Mucosa of gallbladder (tissue), 1 donor: ENCODE results near the gene GAA. TPM values are rescaled to one million over a fixed set of nuclear protein-coding genes. Genes with fewer than 3 reads are reported as not detected.
A peak's percentile ranks its signal among the peaks of the same experiment; 100 is the strongest.

Source experiments
- DNase-seq: peaks from one replicate; pipeline ENCODE4 v3.0.0-alpha.2; 2020; ENCODE audit warnings: low spot score
- total RNA-seq: library from RNA; stranded (reverse); gene quantifications from one replicate; pipeline ENCODE4 v1.2.1, GENCODE V29; 2021
- donor health status: DM: no; HTN: no; CAD: no.

GAA gene
- total RNA-seq, 1 donor from 2014 or later, result 105 TPM

GRCh38 chr17:80116921-80117380 lies 15.6 kb downstream of the GAA start:
- no peak for DNase-seq

GRCh38 chr17:80117491-80118401 lies 16.4 kb downstream of the GAA start:
- no peak for DNase-seq

- DNase-seq, result no peak
Observed at GRCh38 chr17:80118601-80119270, 17.4 kb downstream of the GAA start.

DNA sequence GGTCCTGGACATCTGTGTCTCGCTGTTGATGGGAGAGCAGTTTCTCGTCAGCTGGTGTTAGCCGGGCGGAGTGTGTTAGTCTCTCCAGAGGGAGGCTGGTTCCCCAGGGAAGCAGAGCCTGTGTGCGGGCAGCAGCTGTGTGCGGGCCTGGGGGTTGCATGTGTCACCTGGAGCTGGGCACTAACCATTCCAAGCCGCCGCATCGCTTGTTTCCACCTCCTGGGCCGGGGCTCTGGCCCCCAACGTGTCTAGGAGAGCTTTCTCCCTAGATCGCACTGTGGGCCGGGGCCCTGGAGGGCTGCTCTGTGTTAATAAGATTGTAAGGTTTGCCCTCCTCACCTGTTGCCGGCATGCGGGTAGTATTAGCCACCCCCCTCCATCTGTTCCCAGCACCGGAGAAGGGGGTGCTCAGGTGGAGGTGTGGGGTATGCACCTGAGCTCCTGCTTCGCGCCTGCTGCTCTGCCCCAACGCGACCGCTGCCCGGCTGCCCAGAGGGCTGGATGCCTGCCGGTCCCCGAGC lies 17.9 kb downstream of the GAA start:
- no peak for DNase-seq

GRCh38 chr17:80119839-80120238 lies 18.5 kb downstream of the GAA start:
- no peak for DNase-seq

DNA sequence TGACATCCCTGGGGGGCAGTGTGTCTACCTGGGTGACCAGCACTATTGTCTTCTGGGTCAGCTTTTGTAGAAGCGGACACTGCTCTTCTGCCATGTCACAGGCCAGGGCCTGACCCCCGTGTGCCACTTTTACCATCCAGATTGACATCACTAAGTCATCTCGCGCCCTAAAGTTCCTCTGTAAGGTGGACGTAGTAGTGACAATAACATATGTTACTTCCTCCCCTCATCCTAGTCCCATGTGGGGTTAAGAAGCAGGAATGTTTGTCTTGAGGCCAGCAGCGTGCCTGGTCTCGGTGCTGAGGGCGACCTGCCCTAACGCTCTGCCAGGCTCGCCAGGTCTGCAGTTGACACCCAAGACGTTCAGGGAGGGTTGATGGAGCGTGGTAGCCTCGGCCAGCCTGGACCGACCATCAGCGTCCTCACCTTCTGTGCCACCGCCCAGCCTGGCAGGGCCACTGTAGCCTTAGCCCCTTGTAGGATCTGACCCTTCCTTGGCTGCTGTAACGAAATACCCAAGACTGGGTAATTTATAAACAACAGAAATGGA lies 20.7 kb downstream of the GAA start:
- DNase-seq, result no peak

GRCh38 chr17:80122926-80123505 lies 21.6 kb downstream of the GAA start:
- DNase-seq, result no peak

GRCh38 chr17:80123791-80124190 lies 22.4 kb downstream of the GAA start:
- peak; percentile 25 for DNase-seq

DNA sequence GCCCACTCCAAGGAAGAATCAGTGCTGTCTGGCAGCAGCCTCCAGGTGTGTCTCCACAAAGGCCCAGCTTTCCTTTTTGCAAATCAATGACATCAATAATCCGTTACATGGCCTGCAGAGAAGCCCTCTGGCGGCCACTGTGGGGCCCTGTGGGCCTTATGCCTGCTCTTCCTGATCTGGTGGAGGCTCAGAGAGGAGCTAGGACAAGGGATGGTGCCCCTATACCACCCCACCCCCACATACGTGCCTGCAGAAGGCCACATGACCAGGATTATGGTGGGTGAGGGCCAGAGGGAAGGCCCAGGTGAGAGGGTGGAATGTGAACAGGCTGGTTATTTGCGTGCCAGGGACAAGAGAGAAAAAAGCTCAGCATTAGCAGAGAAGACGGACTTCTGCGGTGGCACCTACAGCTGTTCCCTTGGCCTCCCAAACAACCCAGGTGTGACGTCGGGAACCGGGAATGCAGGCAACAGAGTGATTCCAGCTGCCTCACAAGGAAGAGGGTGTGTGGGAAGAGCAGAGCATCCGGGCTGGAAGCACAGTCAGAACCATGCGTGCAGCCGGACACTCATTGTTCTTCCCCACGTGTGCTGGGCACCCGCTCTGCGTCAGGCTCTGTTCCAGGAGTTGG lies 23.1 kb downstream of the GAA start:
- DNase-seq, result peak; percentile 37

- no peak for DNase-seq
Observed at GRCh38 chr17:80125656-80126448, 24.5 kb downstream of the GAA start.

- DNase-seq, result no peak
Observed at GRCh38 chr17:80126449-80126715, 25.0 kb downstream of the GAA start.

DNA sequence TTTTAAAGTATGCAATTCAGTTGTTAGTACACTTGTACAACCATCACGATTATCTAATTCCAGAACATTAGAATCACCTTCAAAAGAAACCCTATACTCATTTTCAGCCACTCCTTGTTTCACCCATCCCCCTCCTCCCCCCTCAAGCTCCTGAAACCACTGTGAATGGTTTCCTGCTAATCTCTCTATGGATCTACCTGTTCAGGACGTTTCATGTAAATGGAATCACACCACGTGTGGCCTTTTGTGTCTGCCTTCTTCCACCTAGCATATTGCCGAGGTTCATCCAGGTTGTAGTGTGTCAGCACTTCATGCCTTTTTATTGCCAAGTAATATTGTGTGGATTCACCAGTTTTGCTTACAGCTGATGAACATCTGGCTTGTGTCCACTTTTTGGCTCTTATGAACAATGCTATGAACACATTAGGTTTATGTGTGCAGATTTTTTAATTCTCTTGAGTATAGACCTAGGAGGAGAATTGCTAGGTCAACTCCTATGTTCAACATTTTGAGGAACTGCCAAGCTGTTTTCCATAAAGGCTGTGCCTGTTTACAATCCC lies 27.7 kb downstream of the GAA start:
- no peak for DNase-seq

- no peak for DNase-seq
Observed at GRCh38 chr17:80130992-80131391, 29.6 kb downstream of the GAA start.

DNA sequence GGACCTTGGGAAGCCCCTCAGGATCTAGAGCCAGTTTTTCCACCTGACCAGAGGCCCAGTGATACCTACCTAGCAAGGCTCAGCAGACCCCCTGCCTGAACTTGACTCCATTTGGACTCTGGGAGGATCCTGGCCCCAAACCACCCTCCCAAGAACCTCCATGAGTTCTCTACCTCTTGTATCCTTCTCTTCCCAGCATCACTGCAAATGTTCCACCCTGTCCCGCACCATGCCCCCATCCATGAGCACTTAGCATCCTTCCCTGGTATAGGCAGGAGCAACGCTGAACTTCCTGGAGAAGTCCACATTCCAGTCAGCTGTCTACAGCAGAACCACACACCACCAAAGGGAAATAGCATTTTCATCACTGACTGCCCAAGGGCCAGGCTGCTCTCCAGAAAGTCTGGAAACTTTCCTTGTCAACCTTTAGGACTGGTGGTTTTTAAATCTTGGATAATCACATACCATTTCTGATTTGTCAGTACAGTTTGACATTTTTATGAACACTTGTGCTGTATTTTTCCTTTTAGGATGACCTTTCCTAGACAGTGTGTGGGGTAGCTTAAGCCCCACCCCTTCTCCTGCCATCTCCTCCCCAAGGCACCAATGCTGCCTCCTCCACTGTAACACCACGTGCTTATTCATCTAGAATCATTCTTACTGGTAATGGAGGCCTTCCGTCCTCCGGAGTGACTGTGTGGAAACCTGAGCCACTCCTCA lies 31.7 kb downstream of the GAA start:
- DNase-seq, result no peak

- DNase-seq, result no peak
Observed at GRCh38 chr17:80133626-80133970, 32.2 kb downstream of the GAA start.

DNA sequence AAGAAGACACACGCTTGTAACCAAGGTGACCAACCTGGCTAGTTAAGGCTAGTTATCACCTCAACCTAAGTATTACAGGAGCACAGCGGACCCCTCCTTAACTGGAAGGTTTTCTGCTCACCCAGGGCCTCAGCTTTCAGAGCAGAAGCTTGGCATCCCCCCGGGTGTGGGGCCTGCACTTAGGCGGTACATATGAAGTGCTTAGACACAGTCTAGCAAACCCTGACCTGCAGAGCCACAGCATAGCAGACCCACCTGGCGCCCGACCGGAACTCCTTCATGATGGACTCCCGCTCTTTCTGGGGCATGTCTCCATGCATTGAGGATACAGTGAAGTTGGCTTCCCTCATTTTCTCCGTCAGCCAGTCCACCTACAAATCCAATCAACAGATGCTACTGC lies 35.8 kb downstream of the GAA start:
- DNase-seq, result no peak

DNA sequence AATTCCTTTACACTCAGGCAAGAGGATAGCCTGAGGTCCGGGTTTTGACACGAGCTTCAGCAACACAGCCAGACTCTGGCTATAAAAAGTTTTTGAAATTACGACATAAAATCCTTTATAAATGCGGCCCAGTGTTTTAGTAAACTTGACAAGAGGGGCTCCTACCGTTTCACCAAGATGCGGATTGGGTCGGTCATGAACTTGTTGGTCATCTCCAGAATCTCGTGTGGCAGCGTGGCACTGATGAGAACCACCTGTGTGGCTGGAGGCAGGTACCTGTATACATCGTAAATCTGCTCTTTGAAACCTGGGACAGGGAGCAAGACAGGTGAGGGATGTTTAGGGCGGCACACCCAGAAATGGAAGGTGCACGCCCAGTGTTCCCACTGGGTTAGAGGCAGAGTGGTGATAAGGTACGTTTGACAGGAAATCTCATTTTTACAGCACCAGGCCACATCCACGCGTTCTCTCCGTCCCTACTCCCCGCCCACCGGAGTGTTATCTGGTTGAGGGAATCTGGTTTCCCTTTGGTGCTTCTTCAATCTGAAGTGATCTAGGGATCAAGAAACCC lies 37.6 kb downstream of the GAA start:
- no peak for DNase-seq

DNA sequence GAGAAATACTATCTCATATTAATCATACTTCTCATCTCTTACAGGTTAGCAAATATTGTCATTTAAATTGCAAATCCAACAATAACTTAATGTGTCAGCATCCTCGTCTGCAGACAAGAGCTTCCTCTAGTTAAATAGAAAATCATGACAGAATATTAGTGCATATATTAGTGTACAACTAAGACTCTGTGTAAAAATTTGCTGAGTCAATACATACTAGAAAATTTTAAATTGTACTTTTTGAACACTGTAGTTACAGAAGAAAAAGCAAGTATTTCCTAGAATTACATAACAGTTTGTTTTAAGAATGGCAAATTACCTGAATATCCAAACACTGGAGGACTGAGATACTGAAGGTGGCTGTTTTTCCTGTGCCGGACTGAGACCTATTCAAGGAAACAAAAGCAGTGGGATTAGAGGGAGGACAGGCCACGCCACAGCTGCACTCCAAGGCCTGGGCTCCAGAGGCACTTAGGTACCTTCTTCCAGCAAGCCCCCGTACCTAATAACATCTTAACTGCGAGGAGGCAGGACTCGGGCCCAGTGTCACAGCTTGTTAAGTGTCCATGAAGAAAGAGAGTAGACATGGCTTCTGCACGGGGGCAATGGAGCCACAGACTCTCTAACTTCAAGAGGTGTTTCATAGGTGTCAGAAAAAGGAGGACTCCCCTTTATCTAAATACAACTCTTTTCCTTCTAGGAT lies 40.2 kb downstream of the GAA start:
- no peak for DNase-seq

GRCh38 chr17:80142929-80143328 lies 41.5 kb downstream of the GAA start:
- DNase-seq, result no peak
